OCI-LY7 (cell line): ENCODE data around the gene MGMT. TPM values are rescaled to one million over a fixed set of nuclear protein-coding genes. Genes with fewer than 3 reads are reported as not detected.

ENCODE experiments used
- BruUV-seq: library from RNA; stranded (reverse); fragments of 400-500 nt; replicated peaks from 2 replicates; lab custom pipeline; 2021; lab: Mats Ljungman, UMichigan
- CTCF ChIA-PET: fragments of 300-600 bp; sonication (Branson Sonifier 250); formaldehyde crosslinking; loops from one replicate; lab custom pipeline; 2022; ENCODE audit warnings: antibody characterized with exemption; ENCODE audit not compliant: unreplicated experiment; lab: Charles Lee
- POLR2A ChIA-PET: fragments of 300-600 bp; sonication (Branson Sonifier 250); formaldehyde crosslinking; loops from one replicate; lab custom pipeline; 2022; ENCODE audit warnings: antibody characterized with exemption; lab: Charles Lee
- DNase-seq: peaks from one replicate; pipeline ENCODE4 v3.0.0-alpha.2; 2015; ENCODE audit warnings: low spot score
- H2AFZ ChIP-seq: fragments of 200-600 bp; sonication (generic), shearing (Covaris generic); 2 replicates; pipeline ENCODE4 v1.6.1; 2014; ENCODE audit warnings: mild to moderate bottlenecking, antibody characterized with exemption, low read length, moderate library complexity
- H3K27ac ChIP-seq: fragments of 200-600 bp; sonication (generic); 2 replicates; pipeline ENCODE4 v1.5.1; 2014; ENCODE audit warnings: mixed run types, low read depth, mild to moderate bottlenecking, moderate library complexity, low read length, inconsistent platforms; ENCODE audit not compliant: poor library complexity, severe bottlenecking
- H3K36me3 ChIP-seq: fragments of 200-600 bp; sonication (generic); 2 replicates; pipeline ENCODE4 v1.6.1; 2014; ENCODE audit warnings: mild to moderate bottlenecking, antibody characterized with exemption, low read length, moderate library complexity, mixed read lengths; ENCODE audit not compliant: insufficient read depth
- H3K4me1 ChIP-seq: fragments of 200-600 bp; sonication (generic); 2 replicates; pipeline ENCODE4 v1.5.1; 2014; ENCODE audit warnings: mild to moderate bottlenecking, low read length; ENCODE audit not compliant: insufficient read depth, poor library complexity, severe bottlenecking
- H3K4me2 ChIP-seq: fragments of 200-600 bp; sonication (generic); 2 replicates; pipeline ENCODE4 v1.6.1; 2014; ENCODE audit warnings: mild to moderate bottlenecking, low read length
- H3K4me3 ChIP-seq: fragments of 200-600 bp; sonication (generic); 2 replicates; pipeline ENCODE4 v1.5.1; 2014; ENCODE audit warnings: mild to moderate bottlenecking, low read depth, low read length; ENCODE audit not compliant: poor library complexity, severe bottlenecking
- H3K79me2 ChIP-seq: fragments of 200-600 bp; sonication (generic); 2 replicates; pipeline ENCODE4 v1.6.1; 2016; ENCODE audit warnings: low read depth, mild to moderate bottlenecking, low read length, moderate library complexity, mixed read lengths; ENCODE audit not compliant: insufficient read depth
- H3K9me2 ChIP-seq: fragments of 200-600 bp; sonication (generic); 2 replicates; pipeline ENCODE4 v1.6.1; 2016; ENCODE audit warnings: mild to moderate bottlenecking, low read length, mixed read lengths; ENCODE audit not compliant: insufficient read depth
- H3K9me3 ChIP-seq: fragments of 200-600 bp; sonication (generic); 2 replicates; pipeline ENCODE4 v1.6.1; 2014; ENCODE audit warnings: mild to moderate bottlenecking, mixed run types, low read length, mixed read lengths
- H4K20me1 ChIP-seq: fragments of 200-600 bp; sonication (generic); 2 replicates; pipeline ENCODE4 v1.6.1; 2014; ENCODE audit warnings: mild to moderate bottlenecking, antibody characterized with exemption, low read length, moderate library complexity, mixed read lengths; ENCODE audit not compliant: insufficient read depth
- EZH2phosphoT487 ChIP-seq: fragments of 200-600 bp; sonication (generic); IDR thresholded peaks from 2 replicates; pipeline ENCODE4 v1.6.1; 2018; ENCODE audit warnings: low read depth, borderline replicate concordance, mild to moderate bottlenecking, mixed run types, antibody characterized with exemption, low read length, moderate library complexity, mixed read lengths
- intact Hi-C: fragments of 100-400 bp; cut with micrococcal nuclease; formaldehyde crosslinking; loops from one replicate; pipeline ENCODE4 v1.10.0; 2022; ENCODE audit not compliant: unreplicated experiment
- total RNA-seq, 2 experiments: library from RNA; depleted of rRNA in 1 of 2; stranded (reverse); fragments of >200 nt in 1 of 2; shearing (Covaris generic) in 1 of 2; gene quantifications; 2 replicates each; pipeline ENCODE4 v1.2.3, GENCODE V29; 2014 to 2022
- TF ChIP-seq, protein P1 (sequence below): fragments of 200-600 bp; sonication (generic); conservative IDR thresholded peaks from 2 replicates; pipeline ENCODE4 v1.5.1; 2014; ENCODE audit warnings: mild to moderate bottlenecking, antibody characterized with exemption, low read length, moderate library complexity, mixed read lengths

The MGMT gene
- total RNA-seq, 2 experiments from 2014 or later, result 19.7 to 25.0 TPM

GRCh38 chr10:129522041-129522585 lies 55.1 kb downstream of the MGMT start:
- H3K4me2 ChIP-seq, result no peak overlapping the region
- no peaks in the 10 kb centered on the region for H3K9me2 ChIP-seq
- no TSS peak for BruUV-seq
- TF ChIP-seq EZH2phosphoT487, result no peak
- TF ChIP-seq, protein P1, sequence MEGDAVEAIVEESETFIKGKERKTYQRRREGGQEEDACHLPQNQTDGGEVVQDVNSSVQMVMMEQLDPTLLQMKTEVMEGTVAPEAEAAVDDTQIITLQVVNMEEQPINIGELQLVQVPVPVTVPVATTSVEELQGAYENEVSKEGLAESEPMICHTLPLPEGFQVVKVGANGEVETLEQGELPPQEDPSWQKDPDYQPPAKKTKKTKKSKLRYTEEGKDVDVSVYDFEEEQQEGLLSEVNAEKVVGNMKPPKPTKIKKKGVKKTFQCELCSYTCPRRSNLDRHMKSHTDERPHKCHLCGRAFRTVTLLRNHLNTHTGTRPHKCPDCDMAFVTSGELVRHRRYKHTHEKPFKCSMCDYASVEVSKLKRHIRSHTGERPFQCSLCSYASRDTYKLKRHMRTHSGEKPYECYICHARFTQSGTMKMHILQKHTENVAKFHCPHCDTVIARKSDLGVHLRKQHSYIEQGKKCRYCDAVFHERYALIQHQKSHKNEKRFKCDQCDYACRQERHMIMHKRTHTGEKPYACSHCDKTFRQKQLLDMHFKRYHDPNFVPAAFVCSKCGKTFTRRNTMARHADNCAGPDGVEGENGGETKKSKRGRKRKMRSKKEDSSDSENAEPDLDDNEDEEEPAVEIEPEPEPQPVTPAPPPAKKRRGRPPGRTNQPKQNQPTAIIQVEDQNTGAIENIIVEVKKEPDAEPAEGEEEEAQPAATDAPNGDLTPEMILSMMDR, result no peak
- no peaks in the 10 kb centered on the region for H4K20me1 ChIP-seq
- ChIA-PET CTCF (no interaction called here), POLR2A (no interaction called here)
- H3K4me3 ChIP-seq, result no peak overlapping the region
- no peaks in the 10 kb centered on the region for H3K36me3 ChIP-seq
- 0 out of 2 replicates have a peak, but pooled peaks cover 3% of the 10 kb centered on the region for H3K9me3 ChIP-seq
- no peaks in the 10 kb centered on the region for H3K79me2 ChIP-seq
- DNase-seq, result no peak
- H3K4me1 ChIP-seq, result no peaks in the 10 kb centered on the region
- no peak overlapping the region for H2AFZ ChIP-seq
- intact Hi-C loops, result no loop called here
- H3K27ac ChIP-seq, result no peak overlapping the region

GRCh38 chr10:129523031-129523722 lies 56.1 kb downstream of the MGMT start:
- CTCF ChIA-PET, result no interaction called here
- TF ChIP-seq, protein P1, result no peak
- TF ChIP-seq EZH2phosphoT487, result no peak
- H3K36me3 ChIP-seq, result no peaks in the 10 kb centered on the region
- H3K9me2 ChIP-seq, result no peaks in the 10 kb centered on the region
- H2AFZ ChIP-seq, result no peak overlapping the region
- no peaks in the 10 kb centered on the region for H3K4me1 ChIP-seq
- DNase-seq, result no peak
- H3K79me2 ChIP-seq, result no peaks in the 10 kb centered on the region
- H3K4me2 ChIP-seq, result no peak overlapping the region
- H4K20me1 ChIP-seq, result no peaks in the 10 kb centered on the region
- POLR2A ChIA-PET, result no interaction called here
- H3K27ac ChIP-seq, result no peak overlapping the region
- BruUV-seq, result no TSS peak
- intact Hi-C loops, result no loop called here
- H3K9me3 ChIP-seq, result 0 out of 2 replicates have a peak, but pooled peaks cover 3% of the 10 kb centered on the region
- H3K4me3 ChIP-seq, result no peak overlapping the region

GRCh38 chr10:129523723-129524316 lies 56.8 kb downstream of the MGMT start:
- intact Hi-C loops, result no loop called here
- no peak for TF ChIP-seq EZH2phosphoT487
- TF ChIP-seq, protein P1, result no peak
- H4K20me1 ChIP-seq, result no peaks in the 10 kb centered on the region
- no peaks in the 10 kb centered on the region for H3K9me2 ChIP-seq
- DNase-seq, result no peak
- POLR2A ChIA-PET, result no interaction called here
- no peak overlapping the region for H3K4me2 ChIP-seq
- H3K27ac ChIP-seq, result no peak overlapping the region
- H3K4me3 ChIP-seq, result no peak overlapping the region
- CTCF ChIA-PET, result no interaction called here
- no peaks in the 10 kb centered on the region for H3K4me1 ChIP-seq
- no peak overlapping the region for H2AFZ ChIP-seq
- H3K9me3 ChIP-seq, result 0 out of 2 replicates have a peak, but pooled peaks cover 3% of the 10 kb centered on the region
- BruUV-seq, result no TSS peak
- no peaks in the 10 kb centered on the region for H3K79me2 ChIP-seq
- H3K36me3 ChIP-seq, result no peaks in the 10 kb centered on the region
